HG03575 (cell line): ENCODE measurements around the gene SCRN1.

Source experiments
- ATAC-seq: cut with Tn5 transposase; IDR thresholded peaks from one replicate; pipeline ENCODE4 v1.9.1; 2021; ENCODE audit not compliant: unreplicated experiment, insufficient number of reproducible peaks, low FRiP score; ENCODE audit errors: extremely low read depth

SCRN1 gene

GRCh38 chr7:30012757-30013156 is 23.2 kb upstream of the SCRN1 start:
- no peak for ATAC-seq

GRCh38 chr7:30010021-30010420 is 20.4 kb upstream of the SCRN1 start:
- ATAC-seq = no peak

GRCh38 chr7:30005464-30005863 is 15.9 kb upstream of the SCRN1 start:
- no peak for ATAC-seq

- ATAC-seq = no peak
Measured at GRCh38 chr7:30003098-30003497, 13.5 kb upstream of the SCRN1 start.

- no peak for ATAC-seq
Measured at GRCh38 chr7:30001998-30002397, 12.4 kb upstream of the SCRN1 start.

GRCh38 chr7:29998489-29998888 is 8.9 kb upstream of the SCRN1 start:
- no peak for ATAC-seq

GRCh38 chr7:29996321-29996720 is 6.7 kb upstream of the SCRN1 start:
- no peak for ATAC-seq

- no peak for ATAC-seq
Measured at GRCh38 chr7:29995652-29996051, 6.1 kb upstream of the SCRN1 start.

GRCh38 chr7:29993140-29993539 is 3.5 kb upstream of the SCRN1 start:
- no peak for ATAC-seq

- ATAC-seq = no peak
Measured at GRCh38 chr7:29991937-29992336, 2.3 kb upstream of the SCRN1 start.

- ATAC-seq = no peak
Measured at GRCh38 chr7:29990931-29991330, 1.3 kb upstream of the SCRN1 start.

GRCh38 chr7:29988424-29989256 is 961 bp downstream of the SCRN1 start:
- ATAC-seq = no peak

GRCh38 chr7:29987811-29988317 is 1.7 kb downstream of the SCRN1 start:
- no peak for ATAC-seq

- no peak for ATAC-seq
Measured at GRCh38 chr7:29987083-29987482, 2.5 kb downstream of the SCRN1 start.

- no peak for ATAC-seq
Measured at GRCh38 chr7:29980151-29980550, 9.4 kb downstream of the SCRN1 start.

- ATAC-seq = no peak
Measured at GRCh38 chr7:29977886-29978651, 11.5 kb downstream of the SCRN1 start.

- no peak for ATAC-seq
Measured at GRCh38 chr7:29976673-29977415, 12.8 kb downstream of the SCRN1 start.

GRCh38 chr7:29976266-29976665 is 13.3 kb downstream of the SCRN1 start:
- no peak for ATAC-seq

- no peak for ATAC-seq
Measured at GRCh38 chr7:29975561-29975960, 14.0 kb downstream of the SCRN1 start.
